GM18526 (cell line): Measurements from ENCODE around the gene IZUMO4.
A peak's percentile ranks its signal among the peaks of the same experiment; 100 is the strongest.

ENCODE experiments used
- POLR2A ChIP-seq: IDR thresholded peaks from 3 replicates; pipeline ENCODE4 v1.6.1; 2011; ENCODE audit not compliant: insufficient read length; ENCODE audit errors: extremely low read depth

The IZUMO4 gene, protein sequence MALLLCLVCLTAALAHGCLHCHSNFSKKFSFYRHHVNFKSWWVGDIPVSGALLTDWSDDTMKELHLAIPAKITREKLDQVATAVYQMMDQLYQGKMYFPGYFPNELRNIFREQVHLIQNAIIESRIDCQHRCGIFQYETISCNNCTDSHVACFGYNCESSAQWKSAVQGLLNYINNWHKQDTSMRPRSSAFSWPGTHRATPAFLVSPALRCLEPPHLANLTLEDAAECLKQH

DNA sequence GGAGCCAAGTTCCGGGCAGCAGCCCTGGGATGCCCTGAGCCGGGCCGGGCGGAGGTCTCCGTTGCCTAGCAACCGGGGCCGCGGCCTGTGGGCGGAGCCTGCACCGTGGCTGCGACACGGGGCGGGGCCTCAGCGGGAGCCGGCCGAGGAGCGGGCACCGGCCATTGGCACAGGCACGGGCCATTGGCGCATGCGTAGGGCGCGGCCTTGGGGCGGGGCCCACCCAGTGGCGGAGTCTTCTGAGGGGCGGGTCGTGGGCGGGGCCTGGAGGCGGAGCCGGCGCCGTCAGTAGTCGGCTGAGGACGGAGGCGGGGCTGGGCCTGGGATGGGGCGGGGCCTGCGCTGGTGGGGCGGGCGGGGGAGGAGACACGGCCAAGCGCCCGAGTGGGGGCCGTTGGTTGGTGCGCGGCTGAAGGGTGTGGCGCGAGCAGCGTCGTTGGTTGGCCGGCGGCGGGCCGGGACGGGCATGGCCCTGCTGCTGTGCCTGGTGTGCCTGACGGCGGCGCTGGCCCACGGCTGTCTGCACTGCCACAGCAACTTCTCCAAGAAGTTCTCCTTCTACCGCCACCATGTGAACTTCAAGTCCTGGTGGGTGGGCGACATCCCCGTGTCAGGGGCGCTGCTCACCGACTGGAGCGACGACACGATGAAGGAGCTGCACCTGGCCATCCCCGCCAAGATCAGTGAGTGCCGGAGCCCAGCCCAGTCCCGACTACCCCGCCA is at the start of gene IZUMO4:
Gene IZUMO4, plus strand, starts transcription at position 436 of the 723 bp plus-strand sequence. Its CDS starts 31 bp downstream, at position 467.
- TF ChIP-seq POLR2A, result peak; percentile 22

GRCh38 chr19:2047076-2047448 is 49.7 kb upstream of the IZUMO4 start:
- no peak for TF ChIP-seq POLR2A

DNA sequence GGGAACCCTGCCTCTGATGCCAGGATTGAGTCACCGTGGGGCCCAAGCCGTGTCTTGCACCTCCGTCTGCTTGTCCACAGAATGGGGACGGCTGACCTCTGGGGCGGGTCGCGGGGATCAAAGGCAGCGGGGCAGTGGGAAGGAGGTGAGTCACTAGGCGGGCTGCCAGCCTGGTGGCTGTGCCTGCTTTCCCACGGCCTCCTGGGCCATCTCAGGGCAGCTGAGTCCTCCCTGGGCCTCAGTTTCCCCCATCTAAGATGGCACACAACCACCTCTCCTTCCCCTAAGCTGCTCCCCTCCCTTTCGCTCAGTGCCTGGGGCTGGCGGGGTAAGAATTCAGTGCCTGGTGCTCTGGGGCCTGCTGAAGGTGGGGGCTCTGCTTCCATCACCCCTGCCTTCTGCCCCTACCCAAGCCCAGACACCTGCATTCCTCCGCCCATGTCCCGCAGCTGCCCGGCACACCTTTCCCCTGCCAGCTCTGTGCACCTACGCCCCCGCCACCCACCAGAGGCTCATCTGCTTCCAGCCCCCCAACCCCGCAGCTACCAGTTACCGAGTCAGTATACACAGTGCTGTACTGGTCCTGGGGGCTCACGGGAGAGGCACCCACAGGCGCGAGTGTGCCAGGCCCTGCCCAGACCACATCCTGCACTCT is 49.1 kb upstream of the IZUMO4 start:
- peak; percentile 40 for TF ChIP-seq POLR2A

GRCh38 chr19:2048104-2048958 is 48.4 kb upstream of the IZUMO4 start:
- no peak for TF ChIP-seq POLR2A

DNA sequence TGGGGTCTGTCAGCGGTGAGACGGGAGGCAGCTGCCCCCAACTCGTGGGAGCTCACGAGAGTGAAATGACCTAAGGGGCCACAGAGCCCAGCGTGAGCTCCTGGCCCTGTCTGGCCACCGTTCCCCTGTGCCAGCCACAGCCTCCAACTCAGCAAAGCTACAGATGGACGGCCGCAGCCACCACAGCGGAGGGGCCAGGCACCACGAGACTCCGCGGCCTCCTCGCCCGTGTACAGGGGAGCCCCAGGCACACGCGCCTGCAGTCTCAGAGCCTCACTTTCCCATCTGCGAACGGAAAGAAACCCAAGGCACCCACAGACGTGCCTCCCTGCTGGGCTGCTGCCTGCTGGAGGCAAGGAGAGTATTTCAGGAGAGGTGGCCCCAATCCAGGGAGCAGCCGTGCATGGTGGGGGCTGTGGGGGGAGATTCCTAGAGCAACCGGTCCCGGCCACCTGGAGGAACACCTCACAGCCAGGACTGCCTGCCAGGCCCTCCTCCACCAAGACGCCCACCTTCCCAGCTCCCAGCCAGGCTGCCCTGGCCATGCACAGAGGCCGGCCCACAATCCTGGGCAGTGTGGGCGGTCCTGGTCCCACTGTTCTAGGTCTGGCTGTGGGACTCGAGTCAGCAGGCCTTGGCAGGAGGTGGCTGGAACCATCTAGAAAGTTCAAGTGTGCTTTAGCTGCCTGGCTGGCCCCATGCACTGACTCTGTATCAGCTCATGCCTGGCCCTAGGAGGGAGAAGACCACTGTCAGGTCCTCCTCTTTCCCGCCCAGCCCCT is 47.6 kb upstream of the IZUMO4 start:
- TF ChIP-seq POLR2A, result no peak

- TF ChIP-seq POLR2A, result peak; percentile 53
These were observed 46.9 kb upstream of the IZUMO4 start for GRCh38 chr19:2049741-2050348.

DNA sequence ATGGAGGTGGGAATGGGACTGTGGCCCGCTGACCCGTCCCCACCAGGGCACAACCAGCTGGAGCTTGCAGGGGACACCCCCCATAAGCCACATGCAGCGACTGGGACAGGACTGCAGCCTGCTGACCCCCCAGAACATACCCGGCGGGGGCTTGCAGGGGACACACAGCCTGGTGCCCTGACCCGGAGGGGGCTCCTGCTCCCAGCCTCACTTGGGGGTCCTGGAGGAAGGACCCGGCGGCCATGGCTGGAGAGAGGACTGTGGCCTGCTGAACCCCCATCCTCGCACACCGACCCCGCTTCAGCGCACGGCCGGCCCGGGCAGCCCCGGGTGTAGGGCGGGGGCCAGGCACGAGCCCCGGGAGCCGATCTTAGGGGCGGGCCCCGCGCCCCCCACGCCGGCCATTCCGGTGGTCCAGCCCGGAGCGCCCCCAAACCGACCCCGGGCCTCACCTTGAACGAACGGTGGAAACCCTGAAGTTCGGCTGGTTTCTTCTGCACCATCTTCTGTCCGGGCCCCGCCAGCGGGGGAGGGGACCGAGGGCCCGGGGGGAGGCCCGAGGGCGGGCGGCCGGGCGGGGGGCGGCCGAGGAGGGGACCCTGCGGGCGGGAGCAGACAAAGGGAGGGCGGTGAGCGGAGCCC is 46.2 kb upstream of the IZUMO4 start:
- TF ChIP-seq POLR2A, result peak; percentile 29

GRCh38 chr19:2050991-2051772 is 45.5 kb upstream of the IZUMO4 start, which contains the start of gene MKNK2:
Gene MKNK2 (minus strand): TSS chr19:2051244. CDS start chr19:2050851, 393 bp downstream.
- peak; percentile 99 for TF ChIP-seq POLR2A

- TF ChIP-seq POLR2A, result peak; percentile 8
These were observed 44.7 kb upstream of the IZUMO4 start for GRCh38 chr19:2051773-2052704.

GRCh38 chr19:2053601-2054389 is 42.9 kb upstream of the IZUMO4 start:
- no peak for TF ChIP-seq POLR2A

GRCh38 chr19:2054763-2055162 is 42.0 kb upstream of the IZUMO4 start:
- TF ChIP-seq POLR2A, result no peak
